ENCODE measurements around the gene HOXD4. TPM values are rescaled to one million over a fixed set of nuclear protein-coding genes. Genes with fewer than 3 reads are reported as not detected.

HOXD4 gene
- total RNA-seq, 1 experiment from 2014 or later: not detected

DNA sequence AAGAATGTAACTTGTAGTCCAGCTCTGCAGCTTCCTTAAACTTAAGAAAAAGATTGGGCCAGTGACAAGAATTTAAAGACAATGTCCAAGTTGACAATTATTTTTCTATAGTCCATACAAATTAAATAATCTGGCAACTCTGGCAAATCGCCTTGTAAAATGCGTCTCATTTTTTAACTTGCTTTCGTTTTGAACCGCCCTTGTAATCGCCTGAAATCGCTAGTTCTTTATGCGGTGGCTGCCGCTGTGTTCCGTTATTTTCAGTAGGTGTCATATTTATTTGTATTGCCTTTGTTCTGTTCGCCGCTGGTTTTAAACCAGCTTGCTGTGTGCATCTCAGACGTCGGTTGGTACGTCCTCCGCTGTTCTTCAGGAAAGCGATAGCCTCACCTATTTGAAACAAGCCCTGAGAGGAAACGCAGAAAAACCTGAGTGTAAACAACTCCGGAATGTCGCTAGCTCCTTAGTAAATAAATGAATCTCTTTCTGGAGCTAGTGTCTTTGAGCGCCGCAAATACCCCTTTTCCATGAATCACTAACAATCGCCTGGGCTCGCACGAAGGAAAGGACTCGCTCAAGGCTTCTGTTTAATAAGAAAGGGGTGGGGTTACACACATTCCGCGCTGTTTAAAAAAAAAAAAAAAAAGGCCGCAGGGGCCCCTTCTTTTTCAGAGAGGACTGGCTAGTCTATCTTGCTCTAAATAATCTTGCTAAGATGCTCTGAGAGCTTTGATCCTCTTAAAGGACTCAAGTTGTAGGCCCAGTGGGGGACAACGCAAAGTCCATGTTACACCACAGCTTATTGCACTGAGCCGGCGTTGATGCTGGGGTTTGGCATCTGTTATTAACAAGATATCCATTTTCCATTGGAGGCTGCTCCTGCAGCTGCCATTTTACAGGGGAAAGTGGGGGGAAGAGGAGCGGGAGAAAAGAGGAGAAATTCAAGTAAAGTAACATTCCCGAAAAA is 18.9 kb upstream of the HOXD4 start:
- CTCF ChIA-PET: interaction anchor here (0.6 to 4.7 kb wide), 16 partner anchors 8 to 1016 kb away, joined by 3 to 50 read pairs (median 4); no protein-coding TSS in a partner anchor
- H3K9me3 Mint-ChIP-seq (ENCODE audit: unreplicated experiment): no peaks in the 10 kb centered on the region
- H3K27me3 Mint-ChIP-seq (ENCODE audit: insufficient read depth, unreplicated experiment): no peaks in the 10 kb centered on the region
- POLR2A ChIA-PET: no interaction called here
- no peak overlapping the region for H3K27ac Mint-ChIP-seq (ENCODE audit: low read depth, unreplicated experiment)
- H3K4me3 Mint-ChIP-seq (ENCODE audit: unreplicated experiment): peak overlapping the region; percentile 71
- no peak for DNase-seq (ENCODE audit: unreplicated experiment)
- intact Hi-C loops (cut with micrococcal nuclease): no loop called here
- no peaks in the 10 kb centered on the region for H3K4me1 Mint-ChIP-seq (ENCODE audit: insufficient read depth, unreplicated experiment)
- no TSS peak for BruUV-seq (replicated peaks)
- no peaks in the 10 kb centered on the region for H3K36me3 Mint-ChIP-seq (ENCODE audit: insufficient read depth, unreplicated experiment)
- TF ChIP-seq, protein P1, sequence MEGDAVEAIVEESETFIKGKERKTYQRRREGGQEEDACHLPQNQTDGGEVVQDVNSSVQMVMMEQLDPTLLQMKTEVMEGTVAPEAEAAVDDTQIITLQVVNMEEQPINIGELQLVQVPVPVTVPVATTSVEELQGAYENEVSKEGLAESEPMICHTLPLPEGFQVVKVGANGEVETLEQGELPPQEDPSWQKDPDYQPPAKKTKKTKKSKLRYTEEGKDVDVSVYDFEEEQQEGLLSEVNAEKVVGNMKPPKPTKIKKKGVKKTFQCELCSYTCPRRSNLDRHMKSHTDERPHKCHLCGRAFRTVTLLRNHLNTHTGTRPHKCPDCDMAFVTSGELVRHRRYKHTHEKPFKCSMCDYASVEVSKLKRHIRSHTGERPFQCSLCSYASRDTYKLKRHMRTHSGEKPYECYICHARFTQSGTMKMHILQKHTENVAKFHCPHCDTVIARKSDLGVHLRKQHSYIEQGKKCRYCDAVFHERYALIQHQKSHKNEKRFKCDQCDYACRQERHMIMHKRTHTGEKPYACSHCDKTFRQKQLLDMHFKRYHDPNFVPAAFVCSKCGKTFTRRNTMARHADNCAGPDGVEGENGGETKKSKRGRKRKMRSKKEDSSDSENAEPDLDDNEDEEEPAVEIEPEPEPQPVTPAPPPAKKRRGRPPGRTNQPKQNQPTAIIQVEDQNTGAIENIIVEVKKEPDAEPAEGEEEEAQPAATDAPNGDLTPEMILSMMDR (IDR thresholded peaks at IDR 0.05; ENCODE audit: unreplicated experiment): no peak

DNA sequence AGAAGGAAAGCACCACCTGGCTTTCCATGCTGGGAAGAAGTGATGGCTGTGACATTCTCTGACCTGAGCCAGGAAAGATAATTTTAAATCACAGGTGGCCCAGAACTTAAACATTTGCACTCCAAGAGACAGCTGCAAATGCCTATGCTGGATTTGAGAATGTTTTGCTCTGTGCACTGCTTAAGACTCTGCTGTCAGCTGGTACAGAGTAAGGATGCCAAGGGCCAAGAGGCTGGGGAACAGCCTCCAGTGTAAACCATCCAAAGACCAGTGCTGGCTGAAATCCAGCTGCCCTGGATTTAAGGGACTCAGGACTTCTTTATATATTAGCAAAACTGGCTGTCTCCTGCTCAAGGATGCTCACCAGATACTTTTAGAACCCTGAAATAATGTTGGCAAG is 18.0 kb upstream of the HOXD4 start:
- no TSS peak for BruUV-seq (replicated peaks)
- DNase-seq (ENCODE audit: unreplicated experiment): no peak
- Mint-ChIP-seq H3K27me3 (ENCODE audit: insufficient read depth, unreplicated experiment) (no peaks in the 10 kb centered on the region), H3K36me3 (ENCODE audit: insufficient read depth, unreplicated experiment) (no peaks in the 10 kb centered on the region), H3K27ac (ENCODE audit: low read depth, unreplicated experiment) (no peak overlapping the region), H3K4me3 (ENCODE audit: unreplicated experiment) (no peak overlapping the region), H3K9me3 (ENCODE audit: unreplicated experiment) (no peaks in the 10 kb centered on the region), H3K4me1 (ENCODE audit: insufficient read depth, unreplicated experiment) (no peaks in the 10 kb centered on the region)
- CTCF ChIA-PET: interaction anchor here (0.6 to 4.7 kb wide), 9 partner anchors 322 to 1015 kb away, joined by 3 to 50 read pairs (median 5); no protein-coding TSS in a partner anchor
- POLR2A ChIA-PET: no interaction called here
- intact Hi-C loops (cut with micrococcal nuclease): no loop called here
- TF ChIP-seq, protein P1 (IDR thresholded peaks at IDR 0.05; ENCODE audit: unreplicated experiment): no peak

DNA sequence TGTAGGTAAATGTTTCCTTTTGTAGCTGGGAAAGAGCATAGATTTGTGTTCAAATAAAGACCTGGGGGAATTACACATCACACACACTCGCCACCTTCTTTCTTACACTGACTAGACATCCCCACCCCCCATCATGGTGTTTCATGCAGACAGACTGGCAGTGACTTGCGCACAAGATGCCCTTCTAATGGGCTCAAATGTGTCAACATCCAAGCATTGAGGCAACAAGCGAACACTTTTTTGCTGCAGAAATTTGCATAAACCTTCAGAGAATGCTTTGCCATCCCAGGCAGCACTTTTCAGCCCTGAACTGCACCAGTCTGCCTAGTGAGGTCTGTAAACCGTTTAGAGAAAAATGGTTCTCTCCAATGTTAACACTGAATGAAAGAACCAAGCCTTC is 17.3 kb upstream of the HOXD4 start:
- Mint-ChIP-seq H3K9me3 (ENCODE audit: unreplicated experiment) (no peaks in the 10 kb centered on the region), H3K4me3 (ENCODE audit: unreplicated experiment) (no peak overlapping the region), H3K4me1 (ENCODE audit: insufficient read depth, unreplicated experiment) (no peaks in the 10 kb centered on the region), H3K27me3 (ENCODE audit: insufficient read depth, unreplicated experiment) (no peaks in the 10 kb centered on the region), H3K36me3 (ENCODE audit: insufficient read depth, unreplicated experiment) (no peaks in the 10 kb centered on the region), H3K27ac (ENCODE audit: low read depth, unreplicated experiment) (no peak overlapping the region)
- no peak for DNase-seq (ENCODE audit: unreplicated experiment)
- TF ChIP-seq, protein P1 (IDR thresholded peaks at IDR 0.05; ENCODE audit: unreplicated experiment): no peak
- no TSS peak for BruUV-seq (replicated peaks)
- POLR2A ChIA-PET: no interaction called here
- intact Hi-C loops (cut with micrococcal nuclease): loop anchor here (2.0 kb wide), 1 partner anchor 681 kb away; no protein-coding TSS in a partner anchor
- CTCF ChIA-PET: interaction anchor here (0.6 to 4.7 kb wide), 13 partner anchors 8 to 1014 kb away, joined by 3 to 50 read pairs (median 3); no protein-coding TSS in a partner anchor

DNA sequence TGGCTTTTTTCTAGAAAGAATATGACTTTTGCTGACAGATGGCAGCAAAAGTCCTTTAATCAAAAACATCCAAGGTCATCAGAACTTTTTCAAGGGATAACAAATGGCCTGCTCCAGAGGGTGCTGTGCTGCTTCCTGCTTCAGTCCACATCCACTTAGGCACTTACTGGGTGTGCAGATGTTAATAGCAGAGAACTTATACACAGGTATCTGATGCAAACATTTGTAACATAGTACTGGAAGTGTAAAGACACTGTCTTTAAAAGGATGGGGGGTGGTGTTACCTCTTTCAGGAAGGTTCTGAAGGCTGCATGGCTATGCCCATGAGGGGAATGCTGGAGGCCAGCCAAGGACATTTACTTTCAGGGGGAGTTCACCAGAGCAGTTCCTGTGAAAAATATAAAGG is 16.3 kb upstream of the HOXD4 start:
- H3K36me3 Mint-ChIP-seq (ENCODE audit: insufficient read depth, unreplicated experiment): no peaks in the 10 kb centered on the region
- TF ChIP-seq, protein P1 (IDR thresholded peaks at IDR 0.05; ENCODE audit: unreplicated experiment): no peak
- no peaks in the 10 kb centered on the region for H3K9me3 Mint-ChIP-seq (ENCODE audit: unreplicated experiment)
- H3K4me1 Mint-ChIP-seq (ENCODE audit: insufficient read depth, unreplicated experiment): no peaks in the 10 kb centered on the region
- no peak overlapping the region for H3K4me3 Mint-ChIP-seq (ENCODE audit: unreplicated experiment)
- H3K27ac Mint-ChIP-seq (ENCODE audit: low read depth, unreplicated experiment): peak overlapping the region; percentile 53
- ChIA-PET POLR2A (interaction anchor here (0.7 kb wide), 1 partner anchor 500 kb away, joined by 3 read pairs; no protein-coding TSS in a partner anchor), CTCF (interaction anchor here (0.7 to 4.7 kb wide), 6 partner anchors 24 to 1014 kb away, joined by 3 to 50 read pairs (median 3); no protein-coding TSS in a partner anchor)
- no peak for DNase-seq (ENCODE audit: unreplicated experiment)
- intact Hi-C loops (cut with micrococcal nuclease): loop anchor here (1.0 to 2.0 kb wide), 3 partner anchors 503 to 680 kb away; no protein-coding TSS in a partner anchor
- no peaks in the 10 kb centered on the region for H3K27me3 Mint-ChIP-seq (ENCODE audit: insufficient read depth, unreplicated experiment)
- BruUV-seq (replicated peaks): no TSS peak
